ENCODE data around the gene RTN4R. TPM values are rescaled to one million over a fixed set of nuclear protein-coding genes. Genes with fewer than 3 reads are reported as not detected.
A peak's percentile ranks its signal among the peaks of the same experiment; 100 is the strongest.

Gene RTN4R
- total RNA-seq, 4 donors from 2014 or later, result 0.64 to 22.8 (median 3.0) TPM; not detected in 1

DNA sequence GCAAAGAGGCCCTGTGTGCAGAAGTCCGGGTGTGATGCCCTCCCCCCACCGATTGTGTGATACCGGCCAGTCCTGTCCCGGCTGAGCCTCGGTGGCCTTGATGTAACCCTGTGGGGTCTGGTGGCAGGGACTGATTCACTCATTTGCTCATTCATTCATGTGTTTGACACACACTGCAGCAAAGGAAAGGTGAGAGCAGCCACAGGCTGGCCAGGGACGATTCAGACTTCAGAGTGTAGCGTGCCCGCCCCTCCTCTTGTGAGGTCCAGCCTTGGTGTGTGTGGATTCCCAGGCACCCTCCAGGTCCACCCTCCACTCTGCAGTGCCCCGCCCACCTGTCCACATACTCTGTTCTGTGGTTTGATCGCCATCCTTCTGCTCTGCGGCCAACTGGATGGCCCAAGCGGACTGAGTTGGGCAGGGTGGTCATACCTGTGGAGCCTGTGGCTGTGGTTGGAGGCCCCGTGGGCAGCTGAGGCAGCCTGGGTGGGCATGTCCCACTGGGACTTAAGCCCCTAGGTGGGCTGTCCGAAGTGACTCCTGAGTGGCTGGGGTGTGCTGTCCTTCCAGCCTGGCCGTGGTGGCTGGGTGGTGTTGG is 59.3 kb downstream of the RTN4R start:
- DNase-seq, result no peak
- TF ChIP-seq POLR2AphosphoS5 (IDR thresholded peaks at IDR 0.05) (no peak), CTCF (IDR thresholded peaks at IDR 0.05) (no peak), POLR2A (IDR thresholded peaks at IDR 0.05) (no peak), EP300 (IDR thresholded peaks at IDR 0.05; ENCODE audit: low read depth) (no peak)
- WGBS, 2 donors (ENCODE audit: low coverage in 1 of 2), result 87% methylated on average over 15 of the region's 15 CpGs; no CpG with 5 or more reads in 1 of the 2 donors
- no peak overlapping the region for H3K27ac ChIP-seq
- no peaks in the 10 kb centered on the region for H3K36me3 ChIP-seq
- H3K9me3 ChIP-seq, result no peaks in the 10 kb centered on the region
- intact Hi-C loops (cut with DNase I; ENCODE audit: low total_unique reads), result no loop called here
- H3K27me3 ChIP-seq, result no peaks in the 10 kb centered on the region
- in situ Hi-C loops (cut with MboI; ENCODE audit: low pct_ligation_motif_present in 1 of 4, low pct_unique_long_range_greater_than_20kb in 1 of 4, low sequenced_read_pairs in 3 of 4), result no loop called here
- H3K4me1 ChIP-seq, result peaks cover 8 to 34% (median 24%) of the 10 kb centered on the region in 4 donors
- no peak overlapping the region for H3K4me3 ChIP-seq

DNA sequence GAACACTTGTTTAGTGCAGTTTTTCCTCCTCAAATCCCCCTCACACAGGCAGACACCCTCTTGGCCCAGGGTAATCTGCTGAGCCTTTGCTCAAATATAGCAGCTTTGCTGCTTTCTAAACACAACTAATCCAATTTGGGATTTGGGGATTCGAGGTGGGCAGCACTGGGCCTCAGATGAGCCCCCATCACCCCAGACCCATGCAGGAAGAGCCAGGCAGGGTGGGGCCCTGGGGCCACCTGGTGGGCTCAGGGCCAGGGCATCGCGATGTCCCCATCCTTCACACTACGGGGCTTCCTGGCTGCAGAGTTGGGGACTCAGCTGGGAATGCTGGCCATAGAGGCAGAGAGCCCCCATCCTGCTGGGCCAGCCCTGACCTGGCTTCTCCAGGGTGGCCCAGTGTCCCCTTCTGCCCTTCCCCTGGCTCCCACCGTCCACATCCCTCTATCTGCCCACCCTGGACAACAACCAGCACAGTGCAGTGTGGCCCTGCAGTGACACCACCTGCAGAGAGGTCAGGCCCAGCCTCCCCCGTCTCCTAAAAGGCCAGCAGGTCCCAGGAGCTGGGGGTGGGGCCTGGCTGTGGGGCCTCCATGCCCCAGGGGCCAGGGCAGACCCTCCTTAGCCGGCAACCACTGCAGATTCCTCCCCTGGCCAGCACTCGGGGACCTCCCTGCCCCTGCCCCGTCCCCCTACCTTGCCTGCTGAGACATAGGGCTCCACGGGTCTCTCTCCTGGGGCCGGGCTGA is 60.7 kb downstream of the RTN4R start:
- H3K27ac ChIP-seq, result peak overlapping the region in 3 of 4 donors; percentile 79 to 84 (median 81)
- no peaks in the 10 kb centered on the region for H3K36me3 ChIP-seq
- no peak for TF ChIP-seq POLR2A (IDR thresholded peaks at IDR 0.05)
- TF ChIP-seq EP300 (IDR thresholded peaks at IDR 0.05; ENCODE audit: low read depth), result no peak
- TF ChIP-seq POLR2AphosphoS5 (IDR thresholded peaks at IDR 0.05), result no peak
- no peak for TF ChIP-seq CTCF (IDR thresholded peaks at IDR 0.05)
- H3K4me1 ChIP-seq, result peaks cover 9 to 34% (median 24%) of the 10 kb centered on the region in 4 donors
- in situ Hi-C loops (cut with MboI; ENCODE audit: low pct_ligation_motif_present in 1 of 4, low pct_unique_long_range_greater_than_20kb in 1 of 4, low sequenced_read_pairs in 3 of 4), result no loop called here
- H3K9me3 ChIP-seq, result no peaks in the 10 kb centered on the region
- peak overlapping the region in 3 of 4 donors; percentile 47 to 72 (median 55) for H3K4me3 ChIP-seq
- H3K27me3 ChIP-seq, result no peaks in the 10 kb centered on the region
- intact Hi-C loops (cut with DNase I; ENCODE audit: low total_unique reads), result no loop called here
- no peak for DNase-seq
- WGBS, 2 donors (ENCODE audit: low coverage in 1 of 2), result 75% methylated on average over 9 of the region's 11 CpGs; no CpG with 5 or more reads in 1 of the 2 donors

DNA sequence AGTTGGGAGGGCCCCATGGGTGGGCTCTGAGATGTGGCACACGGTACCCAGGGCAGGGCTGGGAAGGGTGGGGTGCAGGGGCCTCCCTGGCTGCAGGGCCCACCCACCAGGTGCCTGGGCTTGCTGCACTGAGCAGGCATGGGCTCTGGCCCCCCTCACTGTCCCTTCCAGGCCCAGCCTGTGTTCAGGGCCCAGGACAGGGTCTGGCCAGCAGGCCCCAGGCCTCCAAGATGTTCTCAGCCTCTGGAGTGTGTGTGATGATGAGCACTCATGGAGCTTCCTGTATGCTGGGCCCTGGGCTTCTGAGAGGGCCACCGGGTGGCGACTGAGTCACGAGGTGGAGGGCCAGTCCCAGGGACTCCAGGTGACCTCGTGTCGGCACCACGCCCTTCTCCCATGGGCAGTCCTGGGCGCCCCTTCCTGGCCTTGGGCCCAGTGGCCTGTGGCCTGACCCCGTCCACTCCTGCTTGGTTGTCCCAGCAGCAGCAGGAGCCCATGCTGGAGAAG is 61.4 kb downstream of the RTN4R start:
- 21% methylated on average over 9 of the region's 9 CpGs; no CpG with 5 or more reads in 1 of the 2 donors for WGBS, 2 donors (ENCODE audit: low coverage in 1 of 2)
- no peaks in the 10 kb centered on the region for H3K27me3 ChIP-seq

More for the DNA sequence above, 61.4 kb downstream of the RTN4R start:
- peak overlapping the region; percentile 21 to 72 (median 51) for H3K4me3 ChIP-seq
- in situ Hi-C loops (cut with MboI; ENCODE audit: low pct_ligation_motif_present in 1 of 4, low pct_unique_long_range_greater_than_20kb in 1 of 4, low sequenced_read_pairs in 3 of 4) (no loop called here), intact Hi-C loops (cut with DNase I; ENCODE audit: low total_unique reads) (no loop called here)
- no peaks in the 10 kb centered on the region for H3K36me3 ChIP-seq
- TF ChIP-seq CTCF (IDR thresholded peaks at IDR 0.05) (no peak), POLR2AphosphoS5 (IDR thresholded peaks at IDR 0.05) (no peak), POLR2A (IDR thresholded peaks at IDR 0.05) (no peak), EP300 (IDR thresholded peaks at IDR 0.05; ENCODE audit: low read depth) (no peak)
- peak; percentile 31 for DNase-seq
- H3K27ac ChIP-seq, result peak overlapping the region; percentile 67 to 84 (median 80)
- H3K4me1 ChIP-seq, result peaks cover 9 to 32% (median 22%) of the 10 kb centered on the region in 4 donors
- H3K9me3 ChIP-seq, result no peaks in the 10 kb centered on the region
